ENCODE measurements around the gene MRPL9.

Gene MRPL9

GRCh38 chr1:151710187-151710840 is 53.0 kb downstream of the MRPL9 start:
- no peak for DNase-seq
